HL-60 (cell line): Measurements from ENCODE around the gene ECHDC1.

Experiments
- DNase-seq, 2 experiments: peaks; one replicate each; pipeline ENCODE4 v3.0.0-alpha.2; 2010 to 2020; ENCODE audit warnings: low read depth in 1 of 2, low spot score in 1 of 2
- H3K27ac ChIP-seq: fragments of 250-450 bp; sonication (Bioruptor Pico); replicated peaks from 2 replicates; pipeline ENCODE4 v1.5.1; 2020; ENCODE audit warnings: mild to moderate bottlenecking, moderate library complexity
- H3K27me3 ChIP-seq: fragments of 250-450 bp; sonication (Bioruptor Pico); 2 replicates; pipeline ENCODE4 v1.5.1; 2021; ENCODE audit warnings: mild to moderate bottlenecking, moderate library complexity; ENCODE audit not compliant: insufficient read depth, poor library complexity, severe bottlenecking
- H3K4me3 ChIP-seq: replicated peaks from 2 replicates; pipeline ENCODE4 v1.5.1; 2011; ENCODE audit warnings: mild to moderate bottlenecking, control low read depth, low read length; ENCODE audit not compliant: insufficient read depth
- GABPA ChIP-seq: IDR thresholded peaks from 2 replicates; pipeline ENCODE4 v1.6.1; 2012; ENCODE audit warnings: low read depth
- POLR2AphosphoS5 ChIP-seq: IDR thresholded peaks from 2 replicates; pipeline ENCODE4 v1.6.1; 2012; ENCODE audit warnings: low read depth
- SPI1 ChIP-seq: IDR thresholded peaks from 2 replicates; pipeline ENCODE4 v1.6.1; 2012; ENCODE audit warnings: low read depth, mild to moderate bottlenecking, borderline replicate concordance
- TF ChIP-seq, protein P1 (sequence below): IDR thresholded peaks from one replicate; pipeline ENCODE4 v1.5.1; 2011; ENCODE audit warnings: low read length, control low read depth, inconsistent platforms; ENCODE audit not compliant: insufficient read depth
- TF ChIP-seq, protein P2 (sequence below): IDR thresholded peaks from 2 replicates; pipeline ENCODE4 v1.6.1; 2012; ENCODE audit warnings: low read depth; ENCODE audit not compliant: insufficient replicate concordance

ECHDC1 gene

DNA sequence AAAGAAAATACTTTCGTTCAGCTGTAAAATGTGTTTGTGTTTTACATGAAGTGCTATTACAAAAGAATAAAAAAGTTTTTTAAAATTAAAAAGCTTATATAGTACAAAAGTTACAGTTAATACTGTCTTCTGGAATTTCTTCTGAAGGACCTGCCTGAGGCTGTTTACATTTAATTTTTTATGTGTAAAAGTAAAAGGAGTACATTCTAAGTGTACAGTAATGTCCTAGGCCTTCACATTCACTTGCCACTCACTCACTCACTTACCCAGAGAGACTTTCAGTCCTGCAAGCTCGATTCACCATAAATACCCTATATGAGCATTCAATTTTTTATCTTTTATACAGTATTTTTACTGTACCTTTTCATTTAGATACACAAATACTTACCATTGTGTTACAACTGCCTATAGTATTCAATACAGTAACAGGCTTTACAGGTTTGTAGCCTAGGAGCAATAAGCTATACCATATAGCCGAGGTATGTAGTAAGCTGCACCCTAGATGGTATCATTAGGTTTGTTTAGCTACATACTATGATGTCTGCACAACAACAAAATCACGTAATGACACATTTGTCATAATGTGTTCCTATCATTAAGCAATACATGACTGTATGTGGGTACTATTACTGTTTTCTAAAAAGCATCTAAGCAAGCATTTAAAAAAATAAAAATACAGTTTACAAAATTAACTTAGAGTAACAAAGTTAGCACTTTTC is 43.7 kb downstream of the ECHDC1 start:
- Histone ChIP-seq H3K27ac (no peak overlapping the region), H3K4me3 (no peak overlapping the region), H3K27me3 (no peaks in the 10 kb centered on the region)
- TF ChIP-seq POLR2AphosphoS5 (no peak), SPI1 (no peak), GABPA (no peak)
- TF ChIP-seq, protein P1, sequence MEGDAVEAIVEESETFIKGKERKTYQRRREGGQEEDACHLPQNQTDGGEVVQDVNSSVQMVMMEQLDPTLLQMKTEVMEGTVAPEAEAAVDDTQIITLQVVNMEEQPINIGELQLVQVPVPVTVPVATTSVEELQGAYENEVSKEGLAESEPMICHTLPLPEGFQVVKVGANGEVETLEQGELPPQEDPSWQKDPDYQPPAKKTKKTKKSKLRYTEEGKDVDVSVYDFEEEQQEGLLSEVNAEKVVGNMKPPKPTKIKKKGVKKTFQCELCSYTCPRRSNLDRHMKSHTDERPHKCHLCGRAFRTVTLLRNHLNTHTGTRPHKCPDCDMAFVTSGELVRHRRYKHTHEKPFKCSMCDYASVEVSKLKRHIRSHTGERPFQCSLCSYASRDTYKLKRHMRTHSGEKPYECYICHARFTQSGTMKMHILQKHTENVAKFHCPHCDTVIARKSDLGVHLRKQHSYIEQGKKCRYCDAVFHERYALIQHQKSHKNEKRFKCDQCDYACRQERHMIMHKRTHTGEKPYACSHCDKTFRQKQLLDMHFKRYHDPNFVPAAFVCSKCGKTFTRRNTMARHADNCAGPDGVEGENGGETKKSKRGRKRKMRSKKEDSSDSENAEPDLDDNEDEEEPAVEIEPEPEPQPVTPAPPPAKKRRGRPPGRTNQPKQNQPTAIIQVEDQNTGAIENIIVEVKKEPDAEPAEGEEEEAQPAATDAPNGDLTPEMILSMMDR, result no peak
- TF ChIP-seq, protein P2, sequence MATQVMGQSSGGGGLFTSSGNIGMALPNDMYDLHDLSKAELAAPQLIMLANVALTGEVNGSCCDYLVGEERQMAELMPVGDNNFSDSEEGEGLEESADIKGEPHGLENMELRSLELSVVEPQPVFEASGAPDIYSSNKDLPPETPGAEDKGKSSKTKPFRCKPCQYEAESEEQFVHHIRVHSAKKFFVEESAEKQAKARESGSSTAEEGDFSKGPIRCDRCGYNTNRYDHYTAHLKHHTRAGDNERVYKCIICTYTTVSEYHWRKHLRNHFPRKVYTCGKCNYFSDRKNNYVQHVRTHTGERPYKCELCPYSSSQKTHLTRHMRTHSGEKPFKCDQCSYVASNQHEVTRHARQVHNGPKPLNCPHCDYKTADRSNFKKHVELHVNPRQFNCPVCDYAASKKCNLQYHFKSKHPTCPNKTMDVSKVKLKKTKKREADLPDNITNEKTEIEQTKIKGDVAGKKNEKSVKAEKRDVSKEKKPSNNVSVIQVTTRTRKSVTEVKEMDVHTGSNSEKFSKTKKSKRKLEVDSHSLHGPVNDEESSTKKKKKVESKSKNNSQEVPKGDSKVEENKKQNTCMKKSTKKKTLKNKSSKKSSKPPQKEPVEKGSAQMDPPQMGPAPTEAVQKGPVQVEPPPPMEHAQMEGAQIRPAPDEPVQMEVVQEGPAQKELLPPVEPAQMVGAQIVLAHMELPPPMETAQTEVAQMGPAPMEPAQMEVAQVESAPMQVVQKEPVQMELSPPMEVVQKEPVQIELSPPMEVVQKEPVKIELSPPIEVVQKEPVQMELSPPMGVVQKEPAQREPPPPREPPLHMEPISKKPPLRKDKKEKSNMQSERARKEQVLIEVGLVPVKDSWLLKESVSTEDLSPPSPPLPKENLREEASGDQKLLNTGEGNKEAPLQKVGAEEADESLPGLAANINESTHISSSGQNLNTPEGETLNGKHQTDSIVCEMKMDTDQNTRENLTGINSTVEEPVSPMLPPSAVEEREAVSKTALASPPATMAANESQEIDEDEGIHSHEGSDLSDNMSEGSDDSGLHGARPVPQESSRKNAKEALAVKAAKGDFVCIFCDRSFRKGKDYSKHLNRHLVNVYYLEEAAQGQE, result no peak
- no peak for DNase-seq

DNA sequence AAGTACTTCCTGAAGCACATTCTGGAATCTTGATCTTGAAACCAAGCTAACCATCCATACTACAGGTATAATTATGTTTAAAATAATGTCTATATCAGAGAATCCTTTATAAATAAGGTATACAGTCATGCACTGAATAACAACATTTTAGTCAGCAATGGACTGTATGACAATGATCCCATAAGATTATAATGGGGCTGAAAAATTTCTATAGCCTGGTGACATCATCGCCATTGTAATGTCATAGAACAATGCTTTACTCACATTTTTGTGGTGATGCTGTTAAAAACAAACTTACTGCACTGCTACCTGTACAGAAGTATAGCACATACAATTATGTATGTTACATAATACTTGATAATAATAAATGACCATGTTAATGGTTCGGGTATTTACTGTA is 44.9 kb downstream of the ECHDC1 start:
- H3K27ac ChIP-seq, result no peak overlapping the region
- DNase-seq, result no peak
- no peak overlapping the region for H3K4me3 ChIP-seq
- TF ChIP-seq GABPA (no peak), SPI1 (no peak), POLR2AphosphoS5 (no peak)
- TF ChIP-seq, protein P2, result no peak
- TF ChIP-seq, protein P1, result no peak
- no peaks in the 10 kb centered on the region for H3K27me3 ChIP-seq

DNA sequence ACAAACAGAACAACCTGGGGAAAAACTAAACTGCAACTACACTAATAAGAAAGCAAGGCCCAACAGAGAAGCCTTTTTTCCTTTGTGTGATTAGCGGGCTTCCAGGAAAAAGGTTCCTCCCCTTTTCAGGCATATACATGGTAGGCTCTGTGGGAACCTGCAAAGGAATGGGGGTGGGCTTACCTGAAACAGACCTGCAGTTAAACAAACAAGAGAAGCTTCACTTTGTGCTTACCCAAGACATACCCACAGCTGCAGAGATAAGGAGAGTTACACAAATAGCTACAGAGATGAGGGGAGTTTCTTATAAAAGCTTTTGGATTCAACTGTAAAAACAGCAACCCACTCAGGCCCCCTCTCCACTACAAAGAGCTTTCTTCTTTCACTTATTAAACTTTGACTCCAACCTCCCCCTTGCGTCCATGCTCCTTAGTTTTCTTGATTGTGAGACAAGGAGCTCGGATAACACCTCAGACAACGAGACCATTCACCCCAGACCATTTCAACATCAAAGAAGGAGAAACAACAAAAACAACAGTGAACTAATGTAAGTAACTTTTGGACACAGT is 45.8 kb downstream of the ECHDC1 start:
- Histone ChIP-seq H3K4me3 (no peak overlapping the region), H3K27ac (no peak overlapping the region), H3K27me3 (no peaks in the 10 kb centered on the region)
- TF ChIP-seq, protein P2, result no peak
- TF ChIP-seq SPI1 (no peak), POLR2AphosphoS5 (no peak), GABPA (no peak)
- TF ChIP-seq, protein P1, result no peak
- DNase-seq, result no peak
